ENCODE results near the gene FMNL3.

The FMNL3 gene

GRCh38 chr12:49673446-49674317, 33.5 kb downstream of the FMNL3 start:
- peak; percentile 43 for DNase-seq

DNA sequence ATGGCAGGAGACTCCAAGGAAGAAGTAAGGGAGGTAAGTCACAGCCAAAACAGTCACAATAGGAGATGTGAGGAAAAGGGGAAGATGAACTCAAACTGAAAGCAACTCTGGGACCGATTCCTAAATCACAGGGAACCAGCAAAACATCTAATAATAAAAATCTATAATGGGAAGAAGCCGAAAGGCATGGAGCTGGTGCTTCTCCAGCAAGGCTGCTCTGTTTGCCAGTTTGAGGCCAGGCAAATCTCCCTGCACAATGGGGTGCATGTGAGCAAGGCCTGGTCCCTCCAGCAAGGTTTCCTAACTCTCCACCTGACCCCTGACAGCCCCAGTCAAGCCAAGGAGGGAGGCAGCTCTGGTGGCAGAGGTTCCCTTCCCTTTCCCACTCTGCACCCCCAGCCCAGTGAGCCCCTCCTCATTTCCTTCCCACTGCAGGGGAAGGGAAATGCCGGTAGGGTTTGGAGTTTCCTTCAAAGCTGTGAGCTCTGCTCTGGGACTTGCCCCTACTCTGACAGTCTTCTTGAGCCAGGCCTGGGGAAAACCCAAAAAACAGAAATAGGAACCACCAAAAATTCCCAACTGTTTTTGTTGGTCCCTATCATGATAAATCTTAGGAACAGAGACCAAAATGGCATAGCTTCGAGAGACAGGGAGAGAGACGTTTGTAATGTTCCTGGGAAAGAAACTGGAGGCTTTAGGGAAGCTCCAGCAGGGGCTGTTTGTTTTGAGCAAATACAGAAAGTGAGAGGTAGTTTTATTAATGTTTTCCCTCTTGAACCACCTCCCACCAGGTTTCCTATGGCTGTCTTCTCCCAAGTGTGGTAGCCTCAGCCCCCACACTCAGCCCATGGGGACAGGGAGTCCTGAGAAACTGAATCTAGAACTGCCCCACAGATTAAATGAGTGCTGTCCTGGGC, 34.6 kb downstream of the FMNL3 start:
- no peak for DNase-seq

DNA sequence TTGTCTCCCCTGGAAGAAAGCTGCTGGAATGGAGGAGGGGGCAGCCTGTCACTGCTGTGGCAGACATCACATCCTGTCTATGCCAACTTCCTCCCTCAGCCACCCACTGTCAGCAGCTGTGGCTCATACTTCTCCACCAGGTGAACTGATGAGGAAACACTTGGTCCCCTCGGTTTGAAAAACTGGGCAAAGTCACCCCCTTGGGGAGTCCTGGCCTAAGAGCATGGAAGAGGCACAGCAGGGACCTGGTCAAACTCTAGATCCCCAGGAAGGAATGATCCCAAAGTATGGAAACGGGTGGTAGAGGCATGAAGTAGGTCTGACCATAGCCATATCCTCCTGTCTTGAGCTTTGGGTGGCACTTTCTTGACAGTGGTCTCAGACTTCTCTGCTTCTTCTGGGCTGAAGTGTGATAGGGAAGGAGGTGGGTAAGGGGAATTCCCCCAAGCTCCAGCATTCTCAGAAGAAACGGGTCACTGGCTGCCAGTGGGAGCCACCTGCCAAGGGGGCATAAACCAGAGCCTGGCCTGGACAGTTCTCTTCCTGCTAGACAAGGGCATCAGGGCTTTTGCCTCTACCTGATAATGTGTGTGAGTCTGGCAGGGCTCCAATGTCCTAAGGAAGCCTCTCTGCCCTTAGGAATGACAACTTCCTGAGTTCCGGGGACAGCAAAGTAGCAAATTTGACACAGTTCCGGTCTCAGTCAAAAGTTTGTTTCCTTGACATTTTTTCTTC, 36.0 kb downstream of the FMNL3 start:
- DNase-seq, result peak; percentile 73

DNA sequence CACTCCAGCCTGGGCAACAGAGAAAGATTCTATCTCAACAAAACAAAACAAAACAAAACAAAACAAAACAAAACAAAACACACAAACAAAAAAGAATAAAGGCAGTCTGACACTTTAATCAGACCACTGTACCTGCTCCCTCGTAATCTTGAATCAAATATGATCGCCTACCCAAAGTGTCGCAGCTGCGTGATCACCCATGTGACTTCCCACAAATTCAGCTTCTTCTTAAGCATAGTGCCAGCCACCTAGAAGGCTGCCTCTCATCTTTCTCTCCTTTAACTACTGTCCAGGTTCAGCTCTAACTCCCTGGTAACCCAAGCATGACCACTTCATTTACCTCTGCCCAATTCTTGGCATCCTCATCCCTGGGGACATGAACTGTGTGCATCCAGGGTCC, 37.4 kb downstream of the FMNL3 start:
- no peak for DNase-seq

DNA sequence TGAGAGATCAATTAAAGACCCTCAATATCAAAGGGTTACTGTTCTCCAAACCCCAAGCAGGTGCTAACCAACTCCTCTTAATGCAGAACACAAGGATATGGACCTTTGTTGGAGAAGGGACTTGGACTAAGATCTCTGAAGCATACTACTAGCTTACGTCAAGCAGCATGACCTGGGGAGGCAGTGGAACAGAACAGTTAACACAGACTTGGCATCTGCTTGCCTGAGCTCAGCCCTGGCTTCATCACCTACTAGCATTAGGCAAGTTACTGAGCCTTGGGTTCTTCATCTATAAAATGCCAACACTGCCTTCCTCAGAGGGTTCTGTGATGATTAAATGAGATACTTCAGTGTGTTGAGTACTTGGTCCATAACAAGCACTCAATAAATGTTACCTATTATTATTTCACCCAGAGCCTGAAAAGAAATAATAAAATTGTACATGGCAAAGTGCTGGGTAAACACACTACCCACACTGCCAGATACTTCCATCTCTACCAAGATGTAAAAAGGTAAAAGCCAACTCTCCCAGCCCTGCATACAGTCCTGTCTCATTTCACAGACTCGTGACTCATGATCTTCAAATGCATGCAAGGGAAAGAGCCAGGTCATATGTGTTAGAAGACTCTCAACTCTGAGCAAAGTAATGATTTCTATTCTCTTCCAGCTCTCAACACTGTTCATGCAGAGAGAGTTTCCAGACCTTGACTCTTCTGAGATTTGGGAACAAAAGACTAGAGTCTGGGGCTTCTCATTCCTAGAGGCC, 39.7 kb downstream of the FMNL3 start:
- DNase-seq, result no peak

GRCh38 chr12:49666176-49666575, 41.0 kb downstream of the FMNL3 start:
- DNase-seq, result no peak

GRCh38 chr12:49665384-49665783, 41.8 kb downstream of the FMNL3 start:
- no peak for DNase-seq

- DNase-seq, result no peak
These were observed 42.5 kb downstream of the FMNL3 start for GRCh38 chr12:49664591-49665239.

DNA sequence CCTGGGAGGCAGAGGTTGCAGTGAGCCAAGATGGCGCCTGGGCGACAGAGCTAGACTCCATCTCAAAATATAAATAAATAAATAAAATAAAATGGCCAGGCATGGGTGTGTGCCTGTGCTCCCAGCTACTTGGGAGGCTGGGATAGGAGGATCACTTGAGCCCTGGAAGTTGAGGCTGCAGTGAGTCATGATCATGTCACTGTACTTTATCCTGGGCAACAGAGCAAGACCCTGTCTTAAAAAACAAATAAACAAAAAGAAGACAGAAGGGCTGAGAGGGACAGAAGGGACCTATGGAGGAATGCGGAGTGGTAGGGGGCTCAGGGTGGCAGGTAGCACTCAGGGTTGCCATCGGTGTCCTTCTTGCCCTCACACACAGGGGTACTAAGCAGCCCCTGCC, 43.0 kb downstream of the FMNL3 start:
- no peak for DNase-seq

- peak; percentile 72 for DNase-seq
These were observed 44.0 kb downstream of the FMNL3 start for GRCh38 chr12:49662998-49663843.

- DNase-seq, result no peak
These were observed 45.5 kb downstream of the FMNL3 start for GRCh38 chr12:49661746-49662145.

DNA sequence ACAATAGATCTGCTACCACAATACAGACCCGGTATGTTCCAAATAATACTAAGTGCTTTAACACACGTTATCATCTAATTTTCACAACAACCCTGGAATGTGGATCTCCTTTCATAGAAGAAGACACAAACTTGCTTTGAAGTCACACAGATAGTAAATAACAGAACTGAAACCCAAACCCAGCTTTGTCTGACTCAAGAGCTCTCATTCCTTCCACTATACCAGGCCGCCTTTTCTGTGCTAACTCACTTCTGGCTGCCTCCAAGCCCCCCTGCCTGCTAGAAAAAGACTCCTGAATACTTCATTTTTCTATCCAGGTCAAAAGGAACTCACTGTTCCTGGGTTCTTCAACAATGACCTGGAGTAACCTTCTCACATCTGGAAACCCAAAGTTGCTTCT, 46.0 kb downstream of the FMNL3 start:
- DNase-seq, result no peak

GRCh38 chr12:49659753-49660152, 47.5 kb downstream of the FMNL3 start:
- DNase-seq, result no peak

- DNase-seq, result no peak
These were observed 48.9 kb downstream of the FMNL3 start for GRCh38 chr12:49658276-49658675.

DNA sequence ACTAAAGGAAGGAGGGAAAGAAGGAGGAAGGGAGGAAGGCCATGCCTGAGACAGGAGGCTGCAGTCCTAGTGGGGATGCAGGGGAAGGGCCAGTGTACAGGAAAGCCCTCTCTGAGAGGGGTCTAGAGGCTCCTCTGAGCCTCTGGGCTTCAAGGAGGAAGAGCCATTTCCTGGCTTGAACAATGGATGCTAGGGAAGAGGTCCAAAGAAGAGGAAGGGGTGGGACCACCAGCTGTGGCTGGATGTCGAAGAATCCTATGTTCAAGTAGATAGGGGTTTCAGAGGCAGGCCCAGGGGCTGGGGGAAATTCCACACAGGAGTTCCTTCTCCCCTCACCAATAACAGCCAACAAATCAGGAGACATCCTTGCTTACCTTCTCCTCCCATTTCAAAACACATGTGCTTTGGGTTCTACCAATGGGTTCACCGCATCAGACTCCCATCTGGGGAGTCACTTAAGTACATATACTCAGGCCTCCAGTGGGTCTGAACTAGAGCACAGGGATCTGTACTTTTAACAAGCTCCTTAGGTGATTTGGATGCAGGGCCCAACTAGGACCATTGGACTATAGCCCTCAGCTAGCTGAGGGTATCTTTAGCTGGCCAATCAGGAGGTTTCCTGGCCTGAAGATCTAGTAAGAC, 51.5 kb downstream of the FMNL3 start:
- DNase-seq, result no peak

- DNase-seq, result no peak
These were observed 52.5 kb downstream of the FMNL3 start for GRCh38 chr12:49654715-49655114.

DNA sequence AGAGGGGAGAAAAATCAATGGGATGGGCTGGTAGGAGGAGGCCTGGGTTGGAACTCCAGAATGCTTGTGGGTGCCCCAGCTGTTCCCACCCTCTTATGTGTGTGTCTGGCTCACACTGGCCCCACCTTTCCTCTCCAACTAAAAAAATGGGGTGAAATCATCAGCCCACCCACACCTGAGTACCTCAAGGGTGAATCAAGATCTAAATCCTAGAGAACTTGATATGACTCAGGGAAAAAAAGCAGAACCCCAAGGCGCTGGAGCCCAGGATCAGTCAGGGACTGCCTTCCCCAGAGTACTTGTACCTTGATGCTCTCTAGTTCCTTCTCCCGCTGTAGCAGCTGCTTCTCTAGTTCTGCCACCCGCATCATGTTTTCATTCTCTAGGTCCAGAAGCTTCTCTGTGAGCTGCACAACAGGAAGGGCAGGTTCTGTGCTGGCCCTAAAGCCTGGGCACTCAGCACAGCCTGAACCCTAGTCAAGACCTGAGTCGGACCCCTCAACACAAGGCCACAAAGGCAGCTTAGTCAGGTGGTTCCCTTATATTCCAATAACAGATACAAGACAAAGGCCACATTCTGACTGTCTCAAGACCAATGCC, 54.2 kb downstream of the FMNL3 start:
- DNase-seq, result no peak

- no peak for DNase-seq
These were observed 55.4 kb downstream of the FMNL3 start for GRCh38 chr12:49651855-49652254.

DNA sequence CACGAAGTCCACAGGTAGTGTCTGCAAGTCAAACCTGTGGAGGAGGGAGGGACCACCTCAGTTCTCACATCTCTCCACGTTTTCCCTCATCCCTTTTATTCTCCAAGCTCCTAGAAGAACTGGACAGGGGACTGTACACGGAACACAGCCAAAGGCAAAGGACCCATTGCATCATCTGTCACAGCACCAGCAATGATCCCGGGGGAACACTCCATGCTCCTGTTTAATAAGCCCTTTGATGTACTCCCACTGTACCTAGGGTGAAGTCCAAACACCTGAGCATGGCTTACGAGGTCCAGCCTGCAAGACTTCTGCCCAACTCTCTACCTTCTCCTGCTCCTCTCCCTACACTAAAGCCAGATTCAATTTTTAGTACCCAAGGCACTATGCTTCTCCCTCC, 57.3 kb downstream of the FMNL3 start:
- DNase-seq, result no peak

GRCh38 chr12:49649445-49649844, 57.8 kb downstream of the FMNL3 start:
- DNase-seq, result no peak
